Vein endothelial cell (primary cell): ENCODE data around the gene SLC14A1. TPM values are rescaled to one million over a fixed set of nuclear protein-coding genes. Genes with fewer than 3 reads are reported as not detected.

ENCODE experiments used
- small RNA-seq: library from RNA; depleted of rRNA; stranded (forward); fragments of <200 nt; gene quantifications from one replicate; pipeline ENCODE3, GENCODE V24; 2012
- total RNA-seq: library from RNA; depleted of rRNA; stranded (reverse); fragments of >200 nt; gene quantifications from 2 replicates; pipeline ENCODE4 v1.2.3, GENCODE V29; 2012

The SLC14A1 gene
- not detected in 2 replicates for total RNA-seq

DNA sequence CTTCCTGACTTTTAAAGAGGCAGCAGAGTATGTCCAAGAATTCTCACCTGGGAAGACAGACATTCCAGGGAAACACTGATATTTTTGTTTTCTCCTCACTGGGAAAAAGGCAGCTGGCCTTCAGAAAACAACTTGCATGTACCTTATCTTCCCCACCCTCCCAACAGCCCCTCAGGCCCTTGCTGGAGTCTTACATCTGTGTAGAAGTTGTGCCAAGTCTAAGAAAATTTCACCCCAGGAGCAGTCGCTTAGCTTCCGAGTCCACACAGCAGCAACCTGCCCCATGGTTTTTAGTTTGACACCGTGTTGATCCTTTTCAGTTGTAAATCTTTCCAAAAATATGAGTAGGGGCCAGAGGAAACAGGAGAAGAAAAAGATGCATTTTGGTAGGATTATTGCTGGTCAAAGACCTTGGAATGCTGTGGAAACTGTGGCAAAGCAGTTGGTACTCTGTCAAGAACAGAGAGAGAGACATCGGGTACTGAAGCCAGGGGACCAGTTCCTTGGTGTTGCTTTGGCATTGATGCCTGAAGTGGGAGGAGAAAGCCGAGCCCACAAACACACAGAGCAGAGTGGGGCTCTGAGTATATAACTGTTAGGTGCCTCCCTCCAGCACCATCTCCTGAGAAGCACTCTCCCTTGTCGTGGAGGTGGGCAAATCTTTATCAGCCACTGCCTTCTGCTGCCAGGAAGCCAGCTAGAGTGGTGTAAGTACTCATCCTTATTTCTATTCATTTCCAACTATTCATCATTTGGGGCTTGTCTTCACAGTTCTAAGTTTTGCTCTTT is at the start of gene SLC14A1:
TSS of gene SLC14A1 (plus strand) at position 615 of the 789 bp plus-strand sequence. CDS start 6,140 bp downstream, outside the sequence.

Small RNA genes lying within 50 kb of the gene (small RNA-seq; reads per million reads assigned to genes)
- gene AC087685.1 = not detected

Other genes starting within 250 kb of the SLC14A1 start
- gene SLC14A2, start 108.7 kb upstream of the SLC14A1 start, total RNA-seq = under 0.01 TPM in 1 of 2 replicates, not detected in the other
- 0.19 TPM in 1 of 2 replicates, not detected in the other for gene SIGLEC15, start 101.5 kb downstream of the SLC14A1 start, total RNA-seq
- gene EPG5, start 243.1 kb downstream of the SLC14A1 start, total RNA-seq = 24.5 and 28.8 TPM in 2 replicates